ENCODE data around the gene USP30. TPM values are rescaled to one million over a fixed set of nuclear protein-coding genes. Genes with fewer than 3 reads are reported as not detected.

Gene USP30
- total and polyA plus RNA-seq, 10 of the 15 experiments (the other 5 are each of a cell fraction or from before 2014, with no cell fraction given), result 2.1 to 16.2 (median 6.4) TPM

GRCh38 chr12:109029411-109029810, 23.0 kb upstream of the USP30 start:
- SMC1A ChIA-PET (ENCODE audit: uncharacterized antibody, unreplicated experiment), result no interaction called here
- no peak for ATAC-seq
- Histone ChIP-seq H3K4me1 (ENCODE audit: control insufficient read depth, insufficient read depth, low read length) (no peaks in the 10 kb centered on the region), H4K20me1 (ENCODE audit: control insufficient read depth, insufficient read depth) (no peaks in the 10 kb centered on the region), H3K27ac (ENCODE audit: control insufficient read depth, insufficient read depth) (no peak overlapping the region), H2AFZ (ENCODE audit: control insufficient read depth, low read depth, low read length) (no peak overlapping the region), H3K27me3 (replicated peaks in 1 of 2; ENCODE audit: control insufficient read depth in 2 of 2, insufficient read depth in 2 of 2, low read length in 1 of 2) (no peaks in the 10 kb centered on the region; a peak in 1 of 4 replicates), H3K4me3 (no peak overlapping the region), H3K9ac (ENCODE audit: control insufficient read depth, insufficient read depth, low read length) (no peak overlapping the region), H3K4me2 (ENCODE audit: control insufficient read depth, insufficient read depth) (no peak overlapping the region), H3K79me2 (ENCODE audit: control insufficient read depth, insufficient read depth, low read length) (no peaks in the 10 kb centered on the region), H3K36me3 (ENCODE audit: control insufficient read depth in 2 of 2, insufficient read depth in 2 of 2, low read length in 1 of 2) (no peaks in the 10 kb centered on the region), H3K9me3 (replicated peaks; ENCODE audit: control insufficient read depth, insufficient read depth, low read length) (no peaks in the 10 kb centered on the region)
- no peak for FAIRE-seq
- RAD21 ChIA-PET (ENCODE audit: unreplicated experiment), result no interaction called here
- TF ChIP-seq EP300 (IDR thresholded peaks at IDR 0.05; ENCODE audit: borderline replicate concordance in 1 of 2, control insufficient read depth in 1 of 2, low read depth in 2 of 2, low read length in 2 of 2) (no peak), HDAC6 (IDR thresholded peaks at IDR 0.05; ENCODE audit: unreplicated experiment) (no peak), EED (IDR thresholded peaks at IDR 0.05; ENCODE audit: low read depth) (no peak), TCF12 (IDR thresholded peaks at IDR 0.05; ENCODE audit: low read depth, low read length) (no peak), NFXL1 (IDR thresholded peaks at IDR 0.05; ENCODE audit: borderline replicate concordance) (no peak), STAT3 (IDR thresholded peaks at IDR 0.05; ENCODE audit: low read depth, low read length) (no peak), IRF5 (IDR thresholded peaks at IDR 0.05; ENCODE audit: borderline replicate concordance) (no peak), KDM1A (IDR thresholded peaks at IDR 0.05; ENCODE audit: borderline replicate concordance) (no peak), HCFC1 (IDR thresholded peaks at IDR 0.05; ENCODE audit: low read length) (no peak), MEF2A (IDR thresholded peaks at IDR 0.05; ENCODE audit: insufficient read depth, low read depth, low read length) (no peak), FOXM1 (IDR thresholded peaks at IDR 0.05; ENCODE audit: low read depth, low read length) (no peak), TAF1 (IDR thresholded peaks at IDR 0.05; ENCODE audit: borderline replicate concordance, low read depth, low read length) (no peak), RAD21 (IDR thresholded peaks at IDR 0.05; ENCODE audit: insufficient read depth, low read depth, low read length) (no peak), BHLHE40 (IDR thresholded peaks at IDR 0.05; ENCODE audit: borderline replicate concordance in 1 of 2, low read depth in 2 of 2, low read length in 1 of 2) (no peak), NFIC (IDR thresholded peaks at IDR 0.05; ENCODE audit: low read depth, low read length) (no peak)
- TF ChIP-seq, protein P1, sequence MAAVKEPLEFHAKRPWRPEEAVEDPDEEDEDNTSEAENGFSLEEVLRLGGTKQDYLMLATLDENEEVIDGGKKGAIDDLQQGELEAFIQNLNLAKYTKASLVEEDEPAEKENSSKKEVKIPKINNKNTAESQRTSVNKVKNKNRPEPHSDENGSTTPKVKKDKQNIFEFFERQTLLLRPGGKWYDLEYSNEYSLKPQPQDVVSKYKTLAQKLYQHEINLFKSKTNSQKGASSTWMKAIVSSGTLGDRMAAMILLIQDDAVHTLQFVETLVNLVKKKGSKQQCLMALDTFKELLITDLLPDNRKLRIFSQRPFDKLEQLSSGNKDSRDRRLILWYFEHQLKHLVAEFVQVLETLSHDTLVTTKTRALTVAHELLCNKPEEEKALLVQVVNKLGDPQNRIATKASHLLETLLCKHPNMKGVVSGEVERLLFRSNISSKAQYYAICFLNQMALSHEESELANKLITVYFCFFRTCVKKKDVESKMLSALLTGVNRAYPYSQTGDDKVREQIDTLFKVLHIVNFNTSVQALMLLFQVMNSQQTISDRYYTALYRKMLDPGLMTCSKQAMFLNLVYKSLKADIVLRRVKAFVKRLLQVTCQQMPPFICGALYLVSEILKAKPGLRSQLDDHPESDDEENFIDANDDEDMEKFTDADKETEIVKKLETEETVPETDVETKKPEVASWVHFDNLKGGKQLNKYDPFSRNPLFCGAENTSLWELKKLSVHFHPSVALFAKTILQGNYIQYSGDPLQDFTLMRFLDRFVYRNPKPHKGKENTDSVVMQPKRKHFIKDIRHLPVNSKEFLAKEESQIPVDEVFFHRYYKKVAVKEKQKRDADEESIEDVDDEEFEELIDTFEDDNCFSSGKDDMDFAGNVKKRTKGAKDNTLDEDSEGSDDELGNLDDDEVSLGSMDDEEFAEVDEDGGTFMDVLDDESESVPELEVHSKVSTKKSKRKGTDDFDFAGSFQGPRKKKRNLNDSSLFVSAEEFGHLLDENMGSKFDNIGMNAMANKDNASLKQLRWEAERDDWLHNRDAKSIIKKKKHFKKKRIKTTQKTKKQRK (IDR thresholded peaks at IDR 0.05; ENCODE audit: low read depth, low read length), result no peak
- BruUV-seq (replicated peaks), result no TSS peak
- WGBS (ENCODE audit: insufficient coverage, insufficient replicate concordance, low lambda C conversion rate, missing lambda C conversion rate), result 43% methylated on average over 2 of the region's 2 CpGs
- POLR2A ChIA-PET, result no interaction called here
- no peak for DNase-seq (ENCODE audit: low read depth, low spot score)
- intact Hi-C loops (cut with micrococcal nuclease; ENCODE audit: unreplicated experiment), result no loop called here
- CTCF ChIA-PET, result no interaction called here
- in situ Hi-C loops (cut with MboI), result no loop called here

Measured in GM12878 (cell line).